ENCODE results near the gene MOGAT2. TPM values are rescaled to one million over a fixed set of nuclear protein-coding genes. Genes with fewer than 3 reads are reported as not detected.

MOGAT2 gene
- total and polyA plus RNA-seq, 2 of the 4 experiments (the other 2 are of a cell fraction), result not detected

- ATAC-seq (ENCODE audit: low read depth) (no peak), DNase-seq (no peak)
- Histone ChIP-seq H4K8ac (ENCODE audit: low read depth in 2 of 2, low read length in 2 of 2) (no peak overlapping the region), H2AFZ (replicated peaks; ENCODE audit: low read length, poor library complexity) (no peak overlapping the region), H3K4ac (ENCODE audit: low read depth, low read length) (no peak overlapping the region), H3K9me1 (ENCODE audit: insufficient read depth, low read length) (no peaks in the 10 kb centered on the region), H4K5ac (ENCODE audit: low read depth, low read length) (no peak overlapping the region), H3K36me3 (ENCODE audit: control insufficient read depth, insufficient read depth, low read length) (no peaks in the 10 kb centered on the region), H2BK5ac (ENCODE audit: low read depth, low read length, poor library complexity, severe bottlenecking) (no peak overlapping the region), H3K4me3 (ENCODE audit: insufficient read depth, low read depth, low read length) (no peak overlapping the region), H3K14ac (replicated peaks; ENCODE audit: low read depth, low read length) (no peak overlapping the region), H2AK9ac (replicated peaks; ENCODE audit: low read depth, low read length, poor library complexity) (no peak overlapping the region), H3K56ac (ENCODE audit: extremely low read depth, insufficient read depth, low read length) (no peak overlapping the region), H2BK15ac (ENCODE audit: low read depth, low read length) (no peak overlapping the region), H2BK120ac (ENCODE audit: low read depth, low read length) (no peak overlapping the region), H3K9ac (ENCODE audit: low read depth, low read length) (no peak overlapping the region), H3K9me3 (ENCODE audit: control insufficient read depth, insufficient read depth, low read length) (no peaks in the 10 kb centered on the region), H3K4me2 (ENCODE audit: low read depth, low read length) (no peak overlapping the region), H4K91ac (ENCODE audit: insufficient read depth, low read depth, low read length) (no peak overlapping the region), H2BK20ac (ENCODE audit: low read depth, low read length) (no peak overlapping the region), H3K79me1 (ENCODE audit: low read depth in 1 of 2, low read length in 2 of 2) (no peaks in the 10 kb centered on the region), H4K20me1 (ENCODE audit: insufficient read depth, low read length) (no peaks in the 10 kb centered on the region), H3K18ac (ENCODE audit: low read depth, low read length) (no peak overlapping the region), H3K27me3 (ENCODE audit: control insufficient read depth, insufficient read depth, low read length) (peaks cover 3% of the 10 kb centered on the region; the same call in 1 of the 2 replicates), H3K27ac (ENCODE audit: insufficient read depth, low read length) (no peak overlapping the region), H3K23ac (ENCODE audit: low read depth, low read length) (no peak overlapping the region), H3K4me1 (ENCODE audit: control insufficient read depth, insufficient read depth, low read length) (no peaks in the 10 kb centered on the region), H2AK5ac (ENCODE audit: low read depth, low read length) (no peak overlapping the region)
- no TSS peak for BruUV-seq (replicated peaks)
- TF ChIP-seq RAD21 (IDR thresholded peaks at IDR 0.05; ENCODE audit: low read length) (no peak), ELK1 (IDR thresholded peaks at IDR 0.05; ENCODE audit: borderline replicate concordance, low read depth, low read length) (no peak), CEBPB (IDR thresholded peaks at IDR 0.05; ENCODE audit: low read depth, low read length) (no peak), NFE2L2 (IDR thresholded peaks at IDR 0.05; ENCODE audit: low read depth, low read length) (no peak), MXI1 (IDR thresholded peaks at IDR 0.05; ENCODE audit: borderline replicate concordance, low read depth, low read length) (no peak), FOS (IDR thresholded peaks at IDR 0.05; ENCODE audit: low read depth, low read length) (no peak)
- intact Hi-C loops (cut with micrococcal nuclease), result no loop called here
- in situ Hi-C loops (cut with MboI; ENCODE audit: low sequenced_read_pairs), result no loop called here
- WGBS, 2 experiments (ENCODE audit: extremely low coverage in 2 of 2, insufficient read length in 1 of 2), result no CpG with 5 or more reads among the region's 2 CpGs
- POLR2A ChIA-PET (ENCODE audit: unreplicated experiment), result no interaction called here
- CTCF ChIA-PET, result interaction anchor here (0.6 kb wide), 1 partner anchor 921 kb away, joined by 3 read pairs; no protein-coding TSS in a partner anchor
- dilution Hi-C loops (cut with HindIII; ENCODE audit: low sequenced_read_pairs, unreplicated experiment), result no loop called here
Observed at GRCh38 chr11:75757651-75758050, 40.0 kb downstream of the MOGAT2 start.
